ENCODE results near the gene PEX19.

DNA sequence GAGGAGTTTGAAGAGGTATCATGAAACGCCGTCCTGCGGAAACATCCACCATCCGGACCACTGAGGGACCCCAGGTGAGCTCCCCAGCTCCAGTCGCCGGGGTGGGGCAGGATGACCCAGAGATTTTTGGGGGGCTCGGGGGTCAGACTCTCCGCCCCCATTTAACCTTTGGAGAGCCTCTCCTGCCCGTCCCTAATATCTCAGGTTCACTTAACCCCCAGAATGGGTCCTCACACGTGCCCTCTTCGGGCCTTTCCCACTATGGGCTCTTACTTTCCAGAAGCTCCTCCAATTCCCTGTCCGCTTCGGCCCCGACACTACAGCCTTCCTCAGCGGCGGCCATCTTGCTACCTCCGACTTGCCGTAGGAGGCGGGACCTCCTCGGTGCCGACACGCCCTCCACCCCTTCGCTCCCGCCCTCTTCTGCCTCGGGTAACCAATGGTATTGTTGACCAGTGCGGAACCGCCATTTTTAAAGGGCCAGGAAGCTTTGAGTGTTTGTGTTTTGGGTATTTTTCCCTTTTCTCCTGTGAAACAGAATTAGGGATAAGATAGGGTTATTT, at the start of gene PEX19:
- TF ChIP-seq CTCF (IDR thresholded peaks at IDR 0.05), result no peak
- TF ChIP-seq POLR2A (IDR thresholded peaks at IDR 0.05), result peak; percentile 71

Measured in right lobe of liver (tissue), 4 donors.